Measurements from ENCODE around the gene THEM5.

THEM5 gene

GRCh38 chr1:151814426-151814825 is 39.1 kb downstream of the THEM5 start:
- no peaks in the 10 kb centered on the region for H3K9me3 ChIP-seq (ENCODE audit: control insufficient read depth, insufficient read depth, low read length)
- H3K9ac ChIP-seq (ENCODE audit: low read depth, low read length) = no peak overlapping the region
- H3K4me1 ChIP-seq (ENCODE audit: insufficient read depth, low read length) = peaks cover 14% of the 10 kb centered on the region
- H3K36me3 ChIP-seq (ENCODE audit: insufficient read depth, low read length) = no peaks in the 10 kb centered on the region

GRCh38 chr1:151813271-151813977 is 40.1 kb downstream of the THEM5 start:
- Histone ChIP-seq H3K36me3 (ENCODE audit: insufficient read depth, low read length) (no peaks in the 10 kb centered on the region), H3K4me1 (ENCODE audit: insufficient read depth, low read length) (peaks cover 16% of the 10 kb centered on the region), H3K9me3 (ENCODE audit: control insufficient read depth, insufficient read depth, low read length) (no peaks in the 10 kb centered on the region), H3K9ac (ENCODE audit: low read depth, low read length) (no peak overlapping the region)

GRCh38 chr1:151811181-151811580 is 42.3 kb downstream of the THEM5 start:
- peaks cover 20% of the 10 kb centered on the region for H3K4me1 ChIP-seq (ENCODE audit: insufficient read depth, low read length)
- H3K9me3 ChIP-seq (ENCODE audit: control insufficient read depth, insufficient read depth, low read length) = no peaks in the 10 kb centered on the region
- no peaks in the 10 kb centered on the region for H3K36me3 ChIP-seq (ENCODE audit: insufficient read depth, low read length)
- no peak overlapping the region for H3K9ac ChIP-seq (ENCODE audit: low read depth, low read length)

DNA sequence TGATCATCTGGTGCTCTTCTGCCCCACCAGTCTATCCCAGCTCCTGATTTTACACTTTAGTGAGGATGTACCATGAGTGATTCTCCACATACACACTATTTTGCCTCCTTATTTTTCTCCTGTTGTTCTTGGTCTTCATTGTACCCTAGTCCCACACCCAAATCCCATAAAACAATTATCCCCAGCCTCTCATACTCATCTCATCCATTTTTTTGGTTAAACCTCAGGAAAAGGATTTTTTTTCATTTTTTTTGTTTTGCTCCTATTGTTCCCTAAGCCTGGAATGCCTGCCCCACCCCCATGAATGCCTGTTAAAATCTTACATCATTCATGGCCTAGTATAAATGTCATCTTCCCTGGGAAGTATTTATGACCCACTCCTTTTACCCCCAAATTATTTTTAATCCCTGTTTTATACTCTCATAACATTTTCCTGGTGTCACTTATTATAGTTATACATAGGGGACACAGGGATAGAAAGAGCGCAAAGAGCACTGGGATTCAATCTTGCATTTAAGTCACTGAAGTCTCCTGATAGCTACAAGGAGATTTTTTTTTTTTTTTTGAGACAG is 43.4 kb downstream of the THEM5 start:
- Histone ChIP-seq H3K9ac (ENCODE audit: low read depth, low read length) (no peak overlapping the region), H3K9me3 (ENCODE audit: control insufficient read depth, insufficient read depth, low read length) (no peaks in the 10 kb centered on the region), H3K36me3 (ENCODE audit: insufficient read depth, low read length) (no peaks in the 10 kb centered on the region), H3K4me1 (ENCODE audit: insufficient read depth, low read length) (peaks cover 20% of the 10 kb centered on the region)

DNA sequence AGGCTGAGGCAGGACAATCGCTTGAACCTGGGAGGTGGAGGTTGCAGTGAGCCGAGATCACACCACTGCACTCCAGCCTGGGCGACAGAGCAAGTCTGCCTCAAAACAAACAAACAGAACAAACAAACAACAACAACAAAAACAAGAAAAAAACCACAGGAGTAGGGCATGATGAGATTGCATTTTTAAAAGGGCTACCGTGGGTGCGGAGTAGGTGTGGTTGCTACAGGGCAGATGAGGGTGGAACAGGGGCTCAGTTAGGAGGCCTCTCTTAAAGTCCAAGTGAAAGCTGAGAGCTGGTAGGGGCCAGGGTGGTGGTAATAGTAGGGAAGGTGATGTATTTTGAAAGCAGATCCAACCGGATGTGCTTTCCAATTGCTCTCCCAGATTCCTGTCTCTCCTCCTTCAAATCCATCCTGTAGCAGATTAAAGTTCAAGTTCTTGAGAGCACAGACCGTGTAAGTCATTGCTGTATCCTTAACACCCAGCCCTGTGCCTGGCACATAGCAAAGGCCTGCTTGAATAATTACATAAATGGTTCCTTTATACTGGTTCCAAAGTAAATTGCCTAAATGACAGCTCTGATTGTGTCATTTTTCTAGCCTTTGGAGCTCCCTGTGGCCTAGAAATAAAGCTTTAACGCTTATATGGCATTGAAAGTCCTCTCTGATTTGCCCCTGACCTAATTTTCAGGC is 44.1 kb downstream of the THEM5 start:
- no peak overlapping the region for H3K9ac ChIP-seq (ENCODE audit: low read depth, low read length)
- peaks cover 20% of the 10 kb centered on the region for H3K4me1 ChIP-seq (ENCODE audit: insufficient read depth, low read length)
- no peaks in the 10 kb centered on the region for H3K36me3 ChIP-seq (ENCODE audit: insufficient read depth, low read length)
- H3K9me3 ChIP-seq (ENCODE audit: control insufficient read depth, insufficient read depth, low read length) = no peaks in the 10 kb centered on the region

GRCh38 chr1:151807766-151808165 is 45.7 kb downstream of the THEM5 start:
- Histone ChIP-seq H3K4me1 (ENCODE audit: insufficient read depth, low read length) (peaks cover 20% of the 10 kb centered on the region), H3K9ac (ENCODE audit: low read depth, low read length) (no peak overlapping the region), H3K36me3 (ENCODE audit: insufficient read depth, low read length) (no peaks in the 10 kb centered on the region), H3K9me3 (ENCODE audit: control insufficient read depth, insufficient read depth, low read length) (no peaks in the 10 kb centered on the region)

- Histone ChIP-seq H3K9me3 (ENCODE audit: control insufficient read depth, insufficient read depth, low read length) (no peaks in the 10 kb centered on the region), H3K9ac (ENCODE audit: low read depth, low read length) (no peak overlapping the region), H3K36me3 (ENCODE audit: insufficient read depth, low read length) (no peaks in the 10 kb centered on the region), H3K4me1 (ENCODE audit: insufficient read depth, low read length) (peaks cover 20% of the 10 kb centered on the region)
Observed at GRCh38 chr1:151807131-151807530, 46.4 kb downstream of the THEM5 start.

- Histone ChIP-seq H3K9me3 (ENCODE audit: control insufficient read depth, insufficient read depth, low read length) (no peaks in the 10 kb centered on the region), H3K36me3 (ENCODE audit: insufficient read depth, low read length) (no peaks in the 10 kb centered on the region), H3K4me1 (ENCODE audit: insufficient read depth, low read length) (peaks cover 20% of the 10 kb centered on the region), H3K9ac (ENCODE audit: low read depth, low read length) (no peak overlapping the region)
Observed at GRCh38 chr1:151806170-151806569, 47.3 kb downstream of the THEM5 start.

DNA sequence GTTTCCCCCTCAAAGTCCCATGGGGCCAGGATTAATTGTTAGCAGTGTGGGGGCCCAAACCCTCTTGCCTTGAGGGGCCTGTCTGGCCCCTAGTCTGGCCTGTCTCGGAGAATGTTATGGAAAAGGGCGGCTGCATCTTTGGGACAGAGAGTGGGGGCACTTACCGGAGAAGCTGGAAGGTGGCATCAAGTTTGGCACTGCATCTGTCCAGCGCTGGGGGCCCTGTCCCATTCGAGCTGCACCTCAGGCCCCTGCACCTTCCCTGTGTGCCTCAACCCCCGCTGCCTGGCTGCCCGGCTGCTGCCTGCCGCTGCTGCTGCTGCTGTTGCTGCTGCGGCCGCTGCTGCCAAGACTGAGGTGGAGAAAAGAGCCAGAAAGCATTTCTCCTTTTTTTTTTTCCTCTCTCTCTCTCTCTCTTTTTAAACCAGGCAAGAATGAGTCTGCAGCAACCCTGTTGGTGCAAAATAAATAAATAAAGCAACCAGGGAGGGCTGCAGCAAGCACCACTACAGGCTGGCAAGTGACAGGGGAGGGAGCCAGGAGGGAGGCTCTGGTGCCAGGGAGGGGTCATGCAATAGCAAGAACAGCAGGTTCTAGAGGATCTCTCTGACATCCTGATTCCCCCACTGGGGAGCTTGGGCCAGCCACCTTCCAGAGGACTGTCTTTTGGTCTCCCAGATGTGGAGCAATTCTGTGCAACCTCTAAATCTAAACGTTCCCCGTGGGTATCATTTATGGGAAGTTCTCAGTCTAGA is 48.3 kb downstream of the THEM5 start, which contains the start of gene LINGO4:
TSS of gene LINGO4 (minus strand) at position 354 of the 755 bp plus-strand sequence. CDS start 2,715 bp downstream, outside the sequence.
- Histone ChIP-seq H3K4me1 (ENCODE audit: insufficient read depth, low read length) (peaks cover 14% of the 10 kb centered on the region), H3K9ac (ENCODE audit: low read depth, low read length) (no peak within 1 kb of the TSS), H3K9me3 (ENCODE audit: control insufficient read depth, insufficient read depth, low read length) (no peaks in the 10 kb centered on the region), H3K36me3 (ENCODE audit: insufficient read depth, low read length) (no peaks in the 10 kb centered on the region)

DNA sequence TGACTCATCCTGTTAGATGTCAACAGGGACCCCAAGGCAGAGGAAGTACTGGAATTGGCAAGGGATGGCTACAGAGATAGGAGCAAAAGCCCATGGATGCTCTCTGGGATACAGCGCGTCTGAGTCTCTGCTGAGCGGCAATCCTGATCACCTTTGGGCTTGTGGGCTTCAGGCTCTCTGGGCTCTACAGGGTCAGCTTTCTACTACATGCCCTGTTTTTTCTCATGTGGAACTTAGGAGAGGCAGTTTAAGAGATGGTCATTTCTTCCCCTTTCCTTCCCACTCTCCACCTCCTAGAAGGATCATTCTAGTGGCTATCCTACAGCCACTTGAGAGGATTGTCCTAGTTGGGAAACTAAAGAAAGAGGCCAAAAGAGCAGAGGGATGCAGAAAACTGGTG is 49.6 kb downstream of the THEM5 start:
- H3K4me1 ChIP-seq (ENCODE audit: insufficient read depth, low read length) = peaks cover 10% of the 10 kb centered on the region
- H3K36me3 ChIP-seq (ENCODE audit: insufficient read depth, low read length) = no peaks in the 10 kb centered on the region
- no peak overlapping the region for H3K9ac ChIP-seq (ENCODE audit: low read depth, low read length)
- no peaks in the 10 kb centered on the region for H3K9me3 ChIP-seq (ENCODE audit: control insufficient read depth, insufficient read depth, low read length)

DNA sequence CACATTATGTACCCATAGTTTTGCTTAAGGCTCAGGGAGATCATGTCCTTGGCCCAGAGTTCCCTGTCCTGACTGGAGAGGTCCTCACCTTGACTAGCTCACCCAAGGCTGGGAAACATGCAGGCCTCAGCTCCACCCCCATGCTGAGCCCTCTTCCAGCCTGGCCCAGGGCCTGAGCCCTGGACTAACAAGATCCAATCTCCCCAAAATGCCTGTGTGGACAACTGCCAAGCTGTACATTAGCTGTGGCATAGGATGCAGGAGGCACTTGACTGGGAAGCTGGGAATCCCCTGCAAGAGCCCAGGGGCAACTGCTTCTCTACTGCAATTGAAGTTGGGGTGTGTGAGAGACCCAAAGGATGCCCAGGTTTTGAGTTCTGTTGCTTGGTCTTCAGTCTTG is 50.3 kb downstream of the THEM5 start:
- Histone ChIP-seq H3K9ac (ENCODE audit: low read depth, low read length) (no peak overlapping the region), H3K36me3 (ENCODE audit: insufficient read depth, low read length) (no peaks in the 10 kb centered on the region), H3K4me1 (ENCODE audit: insufficient read depth, low read length) (peaks cover 13% of the 10 kb centered on the region), H3K9me3 (ENCODE audit: control insufficient read depth, insufficient read depth, low read length) (no peaks in the 10 kb centered on the region)

- H3K4me1 ChIP-seq (ENCODE audit: insufficient read depth, low read length) = peaks cover 9% of the 10 kb centered on the region
- no peaks in the 10 kb centered on the region for H3K36me3 ChIP-seq (ENCODE audit: insufficient read depth, low read length)
- H3K9ac ChIP-seq (ENCODE audit: low read depth, low read length) = no peak overlapping the region
- H3K9me3 ChIP-seq (ENCODE audit: control insufficient read depth, insufficient read depth, low read length) = no peaks in the 10 kb centered on the region
Observed at GRCh38 chr1:151802372-151802771, 51.1 kb downstream of the THEM5 start.

- no peaks in the 10 kb centered on the region for H3K9me3 ChIP-seq (ENCODE audit: control insufficient read depth, insufficient read depth, low read length)
- no peak overlapping the region for H3K9ac ChIP-seq (ENCODE audit: low read depth, low read length)
- no peaks in the 10 kb centered on the region for H3K36me3 ChIP-seq (ENCODE audit: insufficient read depth, low read length)
- peaks cover 9% of the 10 kb centered on the region for H3K4me1 ChIP-seq (ENCODE audit: insufficient read depth, low read length)
Observed at GRCh38 chr1:151801846-151802245, 51.7 kb downstream of the THEM5 start.

GRCh38 chr1:151801310-151801820 is 52.1 kb downstream of the THEM5 start:
- H3K4me1 ChIP-seq (ENCODE audit: insufficient read depth, low read length) = peaks cover 9% of the 10 kb centered on the region
- no peak overlapping the region for H3K9ac ChIP-seq (ENCODE audit: low read depth, low read length)
- no peaks in the 10 kb centered on the region for H3K36me3 ChIP-seq (ENCODE audit: insufficient read depth, low read length)
- no peaks in the 10 kb centered on the region for H3K9me3 ChIP-seq (ENCODE audit: control insufficient read depth, insufficient read depth, low read length)

All from ES-I3 (cell line).